Activated naive CD4-positive, alpha-beta T cell treated with anti-CD3 and anti-CD28 coated beads for 36 hours (primary cell): ENCODE results near the gene IMP3. TPM values are rescaled to one million over a fixed set of nuclear protein-coding genes. Genes with fewer than 3 reads are reported as not detected.

Experiments
- CTCF ChIA-PET: fragments of 350-600 bp; sonication (Branson Sonifier 250); formaldehyde crosslinking; loops from one replicate; lab custom pipeline; 2021; ENCODE audit warnings: antibody characterized with exemption; lab: Charles Lee
- DNase-seq: peaks from one replicate; pipeline ENCODE4 v3.0.0-alpha.2; 2020
- H3K27ac Mint-ChIP-seq: one replicate; pipeline ENCODE4 v1.8.0; 2021; ENCODE audit warnings: mild to moderate bottlenecking, mixed read lengths
- H3K27me3 Mint-ChIP-seq: one replicate; pipeline ENCODE4 v1.8.0; 2021; ENCODE audit warnings: low read depth, mixed read lengths
- H3K36me3 Mint-ChIP-seq: one replicate; pipeline ENCODE4 v1.8.0; 2021; ENCODE audit warnings: low read depth, mixed read lengths
- H3K4me1 Mint-ChIP-seq: one replicate; pipeline ENCODE4 v1.8.0; 2021; ENCODE audit warnings: low read depth, mixed read lengths
- H3K4me3 Mint-ChIP-seq: one replicate; pipeline ENCODE4 v1.8.0; 2021; ENCODE audit warnings: mild to moderate bottlenecking, moderate library complexity, mixed read lengths
- H3K9me3 Mint-ChIP-seq: one replicate; pipeline ENCODE4 v1.8.0; 2021; ENCODE audit warnings: mixed read lengths
- intact Hi-C: fragments of 100-400 bp; cut with micrococcal nuclease; formaldehyde crosslinking; loops from one replicate; pipeline ENCODE4 v1.15.1; 2023
- total RNA-seq, 2 experiments: library from RNA; stranded (reverse); gene quantifications; one replicate each; pipeline ENCODE4 v1.2.3, GENCODE V29; 2021

The IMP3 gene
- total RNA-seq, 2 experiments from 2014 or later: 46.1 to 46.8 TPM

- Mint-ChIP-seq H3K4me3 (no peak overlapping the region), H3K9me3 (no peaks in the 10 kb centered on the region), H3K4me1 (peaks cover 16% of the 10 kb centered on the region), H3K27me3 (no peaks in the 10 kb centered on the region), H3K27ac (no peak overlapping the region), H3K36me3 (peaks cover 49% of the 10 kb centered on the region)
- intact Hi-C loops: loop anchor here (1.0 kb wide), 1 partner anchor 44 kb away; no protein-coding TSS in a partner anchor
- no peak for DNase-seq
- CTCF ChIA-PET: interaction anchor here (1.1 to 2.8 kb wide), 5 partner anchors 10 to 45 kb away, joined by 5 to 10 read pairs (median 7); no protein-coding TSS in a partner anchor
Measured at GRCh38 chr15:75596703-75597345, 43.2 kb downstream of the IMP3 start.

- Mint-ChIP-seq H3K4me1 (peaks cover 23% of the 10 kb centered on the region), H3K27me3 (no peaks in the 10 kb centered on the region), H3K9me3 (no peaks in the 10 kb centered on the region), H3K27ac (no peak overlapping the region), H3K36me3 (peaks cover 37% of the 10 kb centered on the region), H3K4me3 (no peak overlapping the region)
- no peak for DNase-seq
- CTCF ChIA-PET: interaction anchor here (1.2 kb wide), 1 partner anchor 15 kb away, joined by 3 read pairs; the partner anchor contains the start of gene PTPN9
- intact Hi-C loops: no loop called here
Measured at GRCh38 chr15:75594276-75594675, 45.7 kb downstream of the IMP3 start.

GRCh38 chr15:75591655-75592364 is 48.2 kb downstream of the IMP3 start:
- Mint-ChIP-seq H3K4me1 (peaks cover 13% of the 10 kb centered on the region), H3K27ac (no peak overlapping the region), H3K4me3 (no peak overlapping the region), H3K36me3 (peaks cover 33% of the 10 kb centered on the region), H3K27me3 (no peaks in the 10 kb centered on the region), H3K9me3 (no peaks in the 10 kb centered on the region)
- no peak for DNase-seq
- intact Hi-C loops: no loop called here
- CTCF ChIA-PET: interaction anchor here (0.5 to 1.2 kb wide), 3 partner anchors 13 to 55 kb away, joined by 3 to 4 read pairs (median 3); partner anchors contain the start of gene IMP3

- Mint-ChIP-seq H3K27ac (no peak overlapping the region), H3K27me3 (no peaks in the 10 kb centered on the region), H3K4me1 (peaks cover 13% of the 10 kb centered on the region), H3K9me3 (no peaks in the 10 kb centered on the region), H3K4me3 (no peak overlapping the region), H3K36me3 (peaks cover 30% of the 10 kb centered on the region)
- intact Hi-C loops: no loop called here
- no peak for DNase-seq
- CTCF ChIA-PET: no interaction called here
Measured at GRCh38 chr15:75590239-75590638, 49.8 kb downstream of the IMP3 start.

Other genes starting within 250 kb of the IMP3 start
- 10 to 100 TPM; 83.6 to 84.7 TPM for gene SIN3A, start 188.5 kb downstream of the IMP3 start, total RNA-seq
- gene PTPN9, start 60.9 kb downstream of the IMP3 start, total RNA-seq: 10 to 100 TPM in 1 of 2 experiments, 1 to 10 TPM in 1; 9.5 to 10.1 TPM
- 10 to 100 TPM; 28.5 to 33.1 TPM for gene SNUPN, start 14.5 kb downstream of the IMP3 start, total RNA-seq
- gene SNX33, start 7.7 kb upstream of the IMP3 start, total RNA-seq: 1 to 10 TPM; 1.1 TPM
- not detected for gene CSPG4, start 72.6 kb upstream of the IMP3 start, total RNA-seq
- gene UBE2Q2, start 203.2 kb upstream of the IMP3 start, total RNA-seq: 10 to 100 TPM; 14.7 to 15.4 TPM